Amniotic stem cell (primary cell): ENCODE results near the gene PSME3IP1.

Experiments used
- DNase-seq: peaks from one replicate; lab custom pipeline; 2025; lab: John Stamatoyannopoulos, UW

The PSME3IP1 gene

GRCh38 chr16:57145046-57146021, 40.5 kb downstream of the PSME3IP1 start:
- DNase-seq, result no peak

- no peak for DNase-seq
Observed at GRCh38 chr16:57144027-57144426, 41.8 kb downstream of the PSME3IP1 start.

- DNase-seq, result no peak
Observed at GRCh38 chr16:57143149-57143921, 42.5 kb downstream of the PSME3IP1 start.

- DNase-seq, result no peak
Observed at GRCh38 chr16:57141822-57142631, 43.8 kb downstream of the PSME3IP1 start.

GRCh38 chr16:57140931-57141668, 44.7 kb downstream of the PSME3IP1 start:
- DNase-seq, result no peak

- DNase-seq, result no peak
Observed at GRCh38 chr16:57138281-57138935, 47.4 kb downstream of the PSME3IP1 start.

GRCh38 chr16:57137566-57138273, 48.1 kb downstream of the PSME3IP1 start:
- DNase-seq, result no peak

- no peak for DNase-seq
Observed at GRCh38 chr16:57137043-57137442, 48.8 kb downstream of the PSME3IP1 start.

- DNase-seq, result no peak
Observed at GRCh38 chr16:57134982-57135381, 50.9 kb downstream of the PSME3IP1 start.

- no peak for DNase-seq
Observed at GRCh38 chr16:57133886-57134285, 52.0 kb downstream of the PSME3IP1 start.

GRCh38 chr16:57133031-57133430, 52.8 kb downstream of the PSME3IP1 start:
- no peak for DNase-seq

- no peak for DNase-seq
Observed at GRCh38 chr16:57132470-57132869, 53.4 kb downstream of the PSME3IP1 start.

GRCh38 chr16:57131351-57131970, 54.4 kb downstream of the PSME3IP1 start:
- no peak for DNase-seq

- DNase-seq, result no peak
Observed at GRCh38 chr16:57130950-57131321, 54.9 kb downstream of the PSME3IP1 start.

- DNase-seq, result no peak
Observed at GRCh38 chr16:57128771-57129389, 57.0 kb downstream of the PSME3IP1 start.

GRCh38 chr16:57127836-57128235, 58.0 kb downstream of the PSME3IP1 start:
- DNase-seq, result no peak

GRCh38 chr16:57127037-57127763, 58.6 kb downstream of the PSME3IP1 start:
- no peak for DNase-seq

GRCh38 chr16:57126411-57126810, 59.4 kb downstream of the PSME3IP1 start:
- no peak for DNase-seq

GRCh38 chr16:57125969-57126368, 59.9 kb downstream of the PSME3IP1 start:
- no peak for DNase-seq
